Measurements from ENCODE around the gene PRMT3. TPM values are rescaled to one million over a fixed set of nuclear protein-coding genes. Genes with fewer than 3 reads are reported as not detected.

Gene PRMT3
- total RNA-seq, 1 experiment from 2014 or later: 31.4 TPM

GRCh38 chr11:20387261-20388095, at the start of gene PRMT3 (continued):
- TF ChIP-seq ZNF396 (CRISPR knock-in tag; IDR thresholded peaks at IDR 0.05; ENCODE audit: borderline replicate concordance) (no peak), ZNF425 (CRISPR knock-in tag; conservative IDR thresholded peaks at IDR 0.05) (no peak), ZNF281 (CRISPR knock-in tag; IDR thresholded peaks at IDR 0.05) (peak; percentile 42; the same call in 1 of the 2 replicates), NR1H2 (CRISPR knock-in tag; IDR thresholded peaks at IDR 0.05) (no peak), PRDM15 (CRISPR knock-in tag; IDR thresholded peaks at IDR 0.05) (no peak), ZNF512 (CRISPR knock-in tag; IDR thresholded peaks at IDR 0.05; ENCODE audit: borderline replicate concordance) (no peak), JAZF1 (CRISPR knock-in tag; IDR thresholded peaks at IDR 0.05) (no peak), ZNF138 (CRISPR knock-in tag; conservative IDR thresholded peaks at IDR 0.05) (no peak; the same call in 1 of the 2 replicates), ATF6 (CRISPR knock-in tag; IDR thresholded peaks at IDR 0.05) (no peak)

GRCh38 chr11:20342347-20343141, 45.0 kb upstream of the PRMT3 start:
- ChIA-PET CTCF (interaction anchor here (1.5 to 2.8 kb wide), 4 partner anchors 9 to 214 kb away, joined by 7 to 31 read pairs (median 18); no protein-coding TSS in a partner anchor), POLR2A (interaction anchor here (0.8 kb wide), 1 partner anchor 15 kb away, joined by 3 read pairs; no protein-coding TSS in a partner anchor)
- ATAC-seq (peak; percentile 94), DNase-seq (ENCODE audit: low spot score) (peak; percentile 82)
- Mint-ChIP-seq H3K36me3 (no peaks in the 10 kb centered on the region), H3K4me1 (peaks cover 19% of the 10 kb centered on the region), H3K9me3 (0 out of 2 replicates have a peak, but pooled peaks cover 3% of the 10 kb centered on the region), H3K4me3 (peak overlapping the region; percentile 55), H3K27ac (no peak overlapping the region), H3K27me3 (ENCODE audit: low read depth) (peaks cover 41% of the 10 kb centered on the region)
- TF ChIP-seq AFF4 (CRISPR knock-in tag; IDR thresholded peaks at IDR 0.05; ENCODE audit: borderline replicate concordance): no peak
- no peak for TF ChIP-seq ZNF232 (CRISPR knock-in tag; IDR thresholded peaks at IDR 0.05)
- no peak for TF ChIP-seq ATF3 (CRISPR knock-in tag; conservative IDR thresholded peaks at IDR 0.05)
- no peak for TF ChIP-seq TCF7 (CRISPR knock-in tag; IDR thresholded peaks at IDR 0.05; ENCODE audit: low read depth)
- 0 out of 2 replicates have a peak, but pooled peaks have one; percentile 42 for TF ChIP-seq FOXK1 (CRISPR knock-in tag; IDR thresholded peaks at IDR 0.05)

Data from WTC11 (cell line).